ENCODE results near the gene HLTF.

HLTF gene

GRCh38 chr3:149023951-149024350 lies 62.4 kb downstream of the HLTF start:
- TF ChIP-seq CTCF (conservative IDR thresholded peaks at IDR 0.05; ENCODE audit: control insufficient read depth, insufficient read depth, low read depth, low read length) = no peak
- peak; percentile 59 for DNase-seq (ENCODE audit: low read depth)

DNA sequence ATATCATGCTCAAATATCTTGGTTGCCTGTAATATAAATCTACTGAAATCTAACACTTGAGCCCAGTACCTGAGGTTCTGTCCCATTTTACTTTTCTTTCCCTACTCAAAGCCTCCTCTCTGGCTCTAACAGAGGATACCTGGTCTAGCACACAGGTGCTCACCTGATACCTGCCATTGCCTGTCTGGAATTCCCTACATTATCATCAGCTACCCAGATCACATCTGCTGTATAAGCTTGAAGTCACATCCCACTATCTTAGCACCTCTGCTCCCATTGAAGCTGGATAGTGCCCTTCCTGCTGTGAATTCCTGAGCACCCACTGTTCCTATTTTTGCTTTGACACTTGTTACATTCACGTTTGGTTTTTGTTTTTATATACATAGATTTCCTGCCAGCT lies 64.5 kb downstream of the HLTF start:
- no peak for TF ChIP-seq CTCF (conservative IDR thresholded peaks at IDR 0.05; ENCODE audit: control insufficient read depth, insufficient read depth, low read depth, low read length)
- no peak overlapping the region for H3K4me3 ChIP-seq (ENCODE audit: control insufficient read depth, low read depth, low read length)
- DNase-seq (ENCODE audit: low read depth) = no peak

More at GRCh38 chr3:149023951-149024350, 62.4 kb downstream of the HLTF start:
- no peak overlapping the region for H3K4me3 ChIP-seq (ENCODE audit: control insufficient read depth, low read depth, low read length)

- TF ChIP-seq CTCF (conservative IDR thresholded peaks at IDR 0.05; ENCODE audit: control insufficient read depth, insufficient read depth, low read depth, low read length) = no peak
- no peak for DNase-seq (ENCODE audit: low read depth)
- H3K4me3 ChIP-seq (ENCODE audit: control insufficient read depth, low read depth, low read length) = no peak overlapping the region
Observed at GRCh38 chr3:149020839-149021252, 65.5 kb downstream of the HLTF start.

GRCh38 chr3:149020196-149020838 lies 66.0 kb downstream of the HLTF start:
- no peak for TF ChIP-seq CTCF (conservative IDR thresholded peaks at IDR 0.05; ENCODE audit: control insufficient read depth, insufficient read depth, low read depth, low read length)
- H3K4me3 ChIP-seq (ENCODE audit: control insufficient read depth, low read depth, low read length) = no peak overlapping the region
- DNase-seq (ENCODE audit: low read depth) = no peak

DNA sequence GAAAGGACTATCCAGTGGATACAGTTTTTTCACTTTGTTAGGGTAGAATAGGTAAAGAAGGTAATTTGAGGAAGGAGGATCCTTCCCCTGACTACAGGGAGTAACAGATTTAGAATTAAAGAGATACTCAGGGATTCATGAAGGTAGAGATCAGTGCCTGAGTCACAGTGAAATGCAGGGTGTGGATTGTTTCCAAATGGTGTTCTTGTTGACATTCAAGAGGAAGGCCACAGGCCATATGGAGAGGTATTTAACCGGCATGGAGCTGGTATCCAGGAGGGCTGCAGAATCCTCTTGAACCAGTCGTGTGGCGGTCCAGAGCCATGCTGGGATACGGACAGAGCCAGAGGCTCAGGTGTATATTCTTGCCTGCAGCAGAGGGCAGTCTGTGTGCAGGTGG lies 66.8 kb downstream of the HLTF start:
- DNase-seq (ENCODE audit: low read depth) = peak; percentile 45
- no peak overlapping the region for H3K4me3 ChIP-seq (ENCODE audit: control insufficient read depth, low read depth, low read length)
- TF ChIP-seq CTCF (conservative IDR thresholded peaks at IDR 0.05; ENCODE audit: control insufficient read depth, insufficient read depth, low read depth, low read length) = no peak

DNA sequence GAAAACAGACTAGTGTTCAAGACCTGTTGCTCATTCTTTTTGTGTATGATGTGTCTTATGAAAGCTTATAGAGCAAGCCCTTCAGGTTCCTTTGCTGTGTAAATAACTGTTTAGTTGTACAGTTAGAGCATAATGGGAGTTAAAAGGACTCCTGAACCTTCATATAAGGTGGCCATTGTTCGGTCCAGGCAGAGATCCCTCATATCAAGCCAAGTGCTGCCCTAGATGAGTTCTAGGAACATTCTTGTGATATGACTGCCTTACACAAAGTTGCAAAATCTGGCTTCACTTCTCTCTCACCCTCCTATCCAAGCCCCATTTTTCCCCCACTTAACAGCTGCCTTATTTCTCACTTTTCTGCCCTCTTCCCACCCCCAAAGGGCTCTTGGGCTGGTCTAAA lies 68.1 kb downstream of the HLTF start:
- no peak for TF ChIP-seq CTCF (conservative IDR thresholded peaks at IDR 0.05; ENCODE audit: control insufficient read depth, insufficient read depth, low read depth, low read length)
- no peak overlapping the region for H3K4me3 ChIP-seq (ENCODE audit: control insufficient read depth, low read depth, low read length)
- peak; percentile 66 for DNase-seq (ENCODE audit: low read depth)
